Measurements from ENCODE around the gene TNNI2. TPM values are rescaled to one million over a fixed set of nuclear protein-coding genes. Genes with fewer than 3 reads are reported as not detected.

The TNNI2 gene
- total RNA-seq, 3 donors from 2014 or later, result not detected

DNA sequence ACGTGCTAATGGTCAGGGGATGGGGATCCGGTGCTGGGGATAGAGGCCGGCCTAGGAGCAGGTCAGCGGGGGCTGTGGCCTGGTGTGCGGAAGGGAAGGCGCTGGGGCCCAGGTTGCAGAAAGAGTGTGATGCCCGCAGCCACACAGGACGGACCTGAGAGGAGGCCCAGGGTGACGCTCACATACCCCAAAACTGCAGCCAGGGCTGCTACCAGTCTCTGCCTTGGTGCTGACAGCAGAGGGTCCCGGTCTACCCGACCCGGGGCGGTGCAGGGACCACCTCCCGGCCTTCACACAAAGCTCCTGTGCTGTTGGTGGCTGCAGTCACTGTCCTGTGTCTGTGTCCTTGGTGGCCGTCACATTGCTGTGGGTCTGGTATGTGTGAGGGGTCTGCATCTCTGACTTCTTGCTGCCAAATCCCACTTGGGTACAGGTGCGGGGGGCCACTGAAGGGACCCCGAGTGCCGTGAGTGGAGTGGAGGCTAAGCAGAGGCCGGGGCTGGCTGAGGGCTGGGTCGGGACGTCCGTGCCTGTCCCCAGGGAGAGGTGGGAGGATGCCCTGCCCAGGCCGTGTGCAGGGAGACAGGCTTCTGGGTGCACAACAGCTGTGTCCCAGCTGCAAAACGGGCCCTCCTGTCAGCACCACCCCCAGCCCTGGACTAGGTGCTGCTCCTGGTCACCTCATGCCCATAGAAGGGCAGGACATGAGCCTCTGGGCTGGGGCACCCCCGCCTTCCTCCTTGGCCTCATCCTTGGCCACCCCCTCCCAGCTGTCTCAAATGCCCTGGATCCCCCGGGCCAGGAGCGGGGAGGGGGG, 15.6 kb downstream of the TNNI2 start:
- H3K4me3 Mint-ChIP-seq, result peak overlapping the region; percentile 95
- no peak for DNase-seq
- no peaks in the 10 kb centered on the region for H3K36me3 Mint-ChIP-seq (ENCODE audit: insufficient read depth)
- no peaks in the 10 kb centered on the region for H3K27me3 Mint-ChIP-seq (ENCODE audit: low read depth)
- peak; percentile 8 to 10 for ATAC-seq
- peaks cover 77% of the 10 kb centered on the region for H3K4me1 Mint-ChIP-seq (ENCODE audit: low read depth)
- no peaks in the 10 kb centered on the region for H3K9me3 Mint-ChIP-seq

- Mint-ChIP-seq H3K9me3 (no peaks in the 10 kb centered on the region), H3K36me3 (ENCODE audit: insufficient read depth) (no peaks in the 10 kb centered on the region), H3K4me3 (peak overlapping the region; percentile 95), H3K4me1 (ENCODE audit: low read depth) (peaks cover 69% of the 10 kb centered on the region), H3K27me3 (ENCODE audit: low read depth) (no peaks in the 10 kb centered on the region)
- DNase-seq (no peak), ATAC-seq (peak; percentile 51 to 62)
These were observed 16.4 kb downstream of the TNNI2 start for GRCh38 chr11:1854949-1855885.

DNA sequence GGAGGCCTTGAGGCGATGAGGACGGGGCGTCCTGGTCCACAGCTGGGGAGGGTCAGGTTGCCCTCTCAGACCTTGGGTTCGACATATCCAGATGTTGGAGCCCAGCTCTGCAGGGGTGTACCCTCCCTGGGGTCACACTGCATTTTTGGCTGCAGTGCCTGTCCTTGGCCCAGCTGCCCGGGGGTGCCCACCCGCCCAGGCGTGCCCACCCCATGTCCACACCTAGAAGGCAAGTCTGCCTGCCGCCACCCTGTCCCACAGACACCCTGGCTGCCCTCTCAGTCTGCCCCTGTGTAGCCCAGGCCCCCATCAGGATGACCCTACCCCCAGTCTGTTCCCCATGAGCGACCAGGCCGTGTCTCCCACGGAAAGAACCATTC, 17.1 kb downstream of the TNNI2 start:
- H3K9me3 Mint-ChIP-seq, result no peaks in the 10 kb centered on the region
- ATAC-seq, result no peak
- no peaks in the 10 kb centered on the region for H3K27me3 Mint-ChIP-seq (ENCODE audit: low read depth)
- H3K36me3 Mint-ChIP-seq (ENCODE audit: insufficient read depth), result no peaks in the 10 kb centered on the region
- H3K4me3 Mint-ChIP-seq, result no peak overlapping the region
- no peak for DNase-seq
- H3K4me1 Mint-ChIP-seq (ENCODE audit: low read depth), result peaks cover 63% of the 10 kb centered on the region

DNA sequence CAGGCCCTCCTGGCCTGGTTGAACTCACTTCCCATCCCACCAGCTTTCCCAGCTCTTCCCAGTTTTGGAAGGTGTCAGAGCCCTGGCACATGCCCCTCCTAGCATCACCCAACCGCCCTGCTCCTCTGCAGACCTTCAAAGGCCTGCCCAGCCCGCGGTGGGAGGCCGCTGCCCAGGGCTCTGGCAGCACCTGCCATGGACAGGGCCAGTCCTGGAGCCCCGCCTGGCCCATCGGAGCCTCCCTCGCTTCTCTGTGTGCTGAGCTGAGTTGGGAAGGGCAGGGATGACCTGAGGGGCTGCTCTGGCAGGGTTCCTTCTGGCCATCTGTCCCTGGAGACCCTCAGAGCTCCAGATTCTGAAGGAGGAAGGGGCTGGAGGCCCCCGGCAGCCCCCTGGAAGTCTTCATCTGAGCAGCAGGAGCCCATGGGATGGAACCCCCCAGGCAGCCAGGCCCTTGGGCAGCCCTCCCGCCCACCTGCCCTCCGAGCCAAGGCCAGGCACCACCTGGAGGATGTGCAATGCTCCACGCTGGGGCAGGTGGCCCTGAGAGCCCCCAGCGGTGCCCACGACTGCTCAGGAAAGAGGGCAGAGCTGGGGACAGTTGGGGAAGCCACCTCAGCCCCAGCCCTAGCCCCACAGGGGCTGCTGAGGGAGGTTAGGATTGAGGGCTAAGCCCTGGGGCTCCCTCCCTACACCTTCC, 17.7 kb downstream of the TNNI2 start:
- no peak for ATAC-seq
- H3K27me3 Mint-ChIP-seq (ENCODE audit: low read depth), result no peaks in the 10 kb centered on the region
- DNase-seq, result no peak
- no peaks in the 10 kb centered on the region for H3K9me3 Mint-ChIP-seq
- no peak overlapping the region for H3K4me3 Mint-ChIP-seq
- no peaks in the 10 kb centered on the region for H3K36me3 Mint-ChIP-seq (ENCODE audit: insufficient read depth)
- H3K4me1 Mint-ChIP-seq (ENCODE audit: low read depth), result peaks cover 57% of the 10 kb centered on the region

GRCh38 chr11:1857064-1857463, 18.3 kb downstream of the TNNI2 start:
- Mint-ChIP-seq H3K4me1 (ENCODE audit: low read depth) (peaks cover 53% of the 10 kb centered on the region), H3K27me3 (ENCODE audit: low read depth) (no peaks in the 10 kb centered on the region), H3K36me3 (ENCODE audit: insufficient read depth) (no peaks in the 10 kb centered on the region), H3K4me3 (no peak overlapping the region), H3K9me3 (no peaks in the 10 kb centered on the region)
- no peak for DNase-seq
- ATAC-seq, result no peak

GRCh38 chr11:1858154-1858553, 19.4 kb downstream of the TNNI2 start:
- Mint-ChIP-seq H3K4me1 (ENCODE audit: low read depth) (peaks cover 42% of the 10 kb centered on the region), H3K9me3 (no peaks in the 10 kb centered on the region), H3K27me3 (ENCODE audit: low read depth) (no peaks in the 10 kb centered on the region), H3K36me3 (ENCODE audit: insufficient read depth) (no peaks in the 10 kb centered on the region), H3K4me3 (no peak overlapping the region)
- ATAC-seq (no peak), DNase-seq (no peak)

- DNase-seq (no peak), ATAC-seq (no peak)
- Mint-ChIP-seq H3K27me3 (ENCODE audit: low read depth) (no peaks in the 10 kb centered on the region), H3K4me3 (no peak overlapping the region), H3K9me3 (no peaks in the 10 kb centered on the region), H3K4me1 (ENCODE audit: low read depth) (peaks cover 38% of the 10 kb centered on the region), H3K36me3 (ENCODE audit: insufficient read depth) (no peaks in the 10 kb centered on the region)
These were observed 19.8 kb downstream of the TNNI2 start for GRCh38 chr11:1858576-1858975.

DNA sequence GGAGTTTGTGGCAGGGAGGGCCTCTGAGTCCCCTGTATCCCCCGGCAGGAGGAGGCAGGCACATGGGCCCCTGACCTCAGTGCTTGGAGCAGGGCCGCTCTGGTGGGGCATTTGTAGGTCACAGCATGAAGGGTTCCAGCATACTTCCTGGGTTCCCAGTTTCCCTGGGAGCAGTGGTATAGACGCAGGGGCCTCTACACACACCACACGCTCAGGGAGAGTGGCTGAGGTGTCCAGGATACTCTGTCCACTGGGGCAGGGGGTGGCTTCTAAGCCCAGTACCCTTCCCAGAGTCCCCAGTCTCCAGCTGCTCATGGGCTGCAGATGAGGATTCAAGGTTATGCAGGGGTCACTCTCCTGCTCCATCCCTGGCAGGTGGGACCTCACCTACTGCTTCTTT, 20.2 kb downstream of the TNNI2 start:
- no peaks in the 10 kb centered on the region for H3K9me3 Mint-ChIP-seq

GRCh38 chr11:1860108-1860507, 21.3 kb downstream of the TNNI2 start:
- no peaks in the 10 kb centered on the region for H3K36me3 Mint-ChIP-seq (ENCODE audit: insufficient read depth)

More for the DNA sequence above, 20.2 kb downstream of the TNNI2 start:
- Mint-ChIP-seq H3K27me3 (ENCODE audit: low read depth) (no peaks in the 10 kb centered on the region), H3K36me3 (ENCODE audit: insufficient read depth) (no peaks in the 10 kb centered on the region), H3K4me1 (ENCODE audit: low read depth) (peaks cover 35% of the 10 kb centered on the region), H3K4me3 (no peak overlapping the region)
- ATAC-seq (no peak), DNase-seq (no peak)

DNA sequence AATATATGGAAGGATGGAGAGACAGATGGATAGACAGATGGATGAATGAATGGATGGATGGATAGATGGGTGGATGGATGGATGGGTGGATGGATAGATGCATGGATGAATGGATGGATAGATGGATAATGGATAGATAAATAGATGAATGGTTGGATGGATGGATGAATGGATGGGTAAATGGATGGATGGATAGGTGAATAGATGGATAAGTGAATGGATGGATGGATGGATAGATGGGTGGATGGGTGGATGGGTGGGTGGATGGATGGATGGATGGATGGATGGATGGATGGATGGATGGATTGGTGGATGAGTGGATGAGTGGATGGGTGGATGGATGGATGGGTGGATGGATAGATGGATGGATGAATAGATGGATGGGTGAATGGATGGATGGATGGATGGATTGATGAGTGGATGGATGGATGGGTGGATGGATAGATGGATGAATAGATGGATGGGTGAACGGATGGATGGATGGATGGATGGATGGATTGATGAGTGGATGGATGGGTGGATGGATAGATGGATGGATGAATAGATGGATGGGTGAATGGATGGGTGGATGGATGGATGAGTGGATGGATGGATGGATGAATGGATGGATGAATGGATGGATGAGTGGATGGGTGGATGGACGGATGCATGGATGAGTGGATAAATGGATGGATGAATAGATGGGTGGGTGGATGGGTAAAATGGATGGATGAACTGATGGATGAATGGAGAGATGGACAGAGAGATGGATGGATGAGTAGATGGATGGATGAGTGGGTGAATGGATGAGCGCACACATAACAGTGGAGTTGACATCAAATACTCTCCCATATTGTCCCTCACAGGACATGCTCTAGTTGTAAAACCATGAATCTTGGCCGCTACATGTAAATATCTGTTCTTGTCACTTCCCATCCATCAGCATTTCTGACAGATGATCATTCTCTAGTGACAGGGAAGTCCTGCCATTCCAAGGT, 22.9 kb downstream of the TNNI2 start:
- no peak overlapping the region for H3K4me3 Mint-ChIP-seq
- peaks cover 29% of the 10 kb centered on the region for H3K4me1 Mint-ChIP-seq (ENCODE audit: low read depth)
- H3K36me3 Mint-ChIP-seq (ENCODE audit: insufficient read depth), result peaks cover 2% of the 10 kb centered on the region
- H3K27me3 Mint-ChIP-seq (ENCODE audit: low read depth), result no peaks in the 10 kb centered on the region
- DNase-seq (no peak), ATAC-seq (no peak)
- H3K9me3 Mint-ChIP-seq, result no peaks in the 10 kb centered on the region

More at GRCh38 chr11:1860108-1860507, 21.3 kb downstream of the TNNI2 start:
- no peak overlapping the region for H3K4me3 Mint-ChIP-seq
- H3K4me1 Mint-ChIP-seq (ENCODE audit: low read depth), result peaks cover 33% of the 10 kb centered on the region
- H3K27me3 Mint-ChIP-seq (ENCODE audit: low read depth), result no peaks in the 10 kb centered on the region
- DNase-seq, result no peak
- no peak for ATAC-seq
- H3K9me3 Mint-ChIP-seq, result no peaks in the 10 kb centered on the region

DNA sequence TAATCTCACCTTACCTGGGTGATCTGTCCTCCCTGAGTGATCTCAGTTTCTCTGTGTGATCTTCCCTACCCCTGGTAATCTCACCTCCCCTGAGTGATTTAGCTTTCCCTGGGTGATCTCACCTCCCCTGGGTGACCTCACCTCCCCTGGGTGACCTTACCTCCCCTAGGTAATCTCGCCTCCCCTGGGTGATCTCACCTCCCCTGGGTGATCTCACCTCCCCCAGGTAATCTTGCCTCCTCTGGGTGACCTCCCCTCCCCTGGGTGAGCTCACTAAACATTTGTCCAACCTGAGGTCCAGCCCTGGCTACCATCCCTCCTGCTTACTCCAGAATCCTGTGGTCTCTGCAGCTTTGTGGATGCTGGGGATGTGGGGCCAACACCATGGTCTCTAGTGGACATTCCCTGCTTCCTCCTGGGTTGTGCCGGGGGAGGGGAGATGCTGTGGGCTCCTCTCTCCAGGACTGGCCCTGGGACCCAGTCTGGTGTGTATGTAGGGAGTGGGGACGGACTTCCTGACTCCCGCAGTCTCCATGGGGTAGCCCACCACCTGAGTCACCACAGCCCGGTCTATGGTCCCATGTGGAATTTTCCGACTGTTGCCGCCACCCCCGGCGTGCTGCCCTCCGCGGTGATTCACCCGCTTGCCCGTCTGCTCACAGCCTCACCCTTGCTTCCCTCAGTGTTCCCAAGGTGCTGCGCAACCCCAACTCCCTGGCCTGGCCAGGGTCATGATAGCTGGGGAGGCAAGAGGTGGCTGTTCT, 24.0 kb downstream of the TNNI2 start:
- ATAC-seq, result no peak
- peaks cover 2% of the 10 kb centered on the region for H3K36me3 Mint-ChIP-seq (ENCODE audit: insufficient read depth)

GRCh38 chr11:1863352-1864216, 24.8 kb downstream of the TNNI2 start:
- H3K27me3 Mint-ChIP-seq (ENCODE audit: low read depth), result no peaks in the 10 kb centered on the region
- DNase-seq, result no peak
- H3K4me3 Mint-ChIP-seq, result no peak overlapping the region
- peaks cover 32% of the 10 kb centered on the region for H3K4me1 Mint-ChIP-seq (ENCODE audit: low read depth)
- no peak for ATAC-seq
- peaks cover 2% of the 10 kb centered on the region for H3K36me3 Mint-ChIP-seq (ENCODE audit: insufficient read depth)
- H3K9me3 Mint-ChIP-seq, result no peaks in the 10 kb centered on the region

More for the DNA sequence above, 24.0 kb downstream of the TNNI2 start:
- no peaks in the 10 kb centered on the region for H3K27me3 Mint-ChIP-seq (ENCODE audit: low read depth)
- no peak overlapping the region for H3K4me3 Mint-ChIP-seq
- H3K9me3 Mint-ChIP-seq, result no peaks in the 10 kb centered on the region
- H3K4me1 Mint-ChIP-seq (ENCODE audit: low read depth), result peaks cover 30% of the 10 kb centered on the region
- no peak for DNase-seq
